Measurements from ENCODE around the gene MEX3B.
"Not testable (repeated sequence)": the region's sequence is repeated elsewhere in the genome, so short reads cannot be mapped to it uniquely, and the experiment has no call there.

DNA sequence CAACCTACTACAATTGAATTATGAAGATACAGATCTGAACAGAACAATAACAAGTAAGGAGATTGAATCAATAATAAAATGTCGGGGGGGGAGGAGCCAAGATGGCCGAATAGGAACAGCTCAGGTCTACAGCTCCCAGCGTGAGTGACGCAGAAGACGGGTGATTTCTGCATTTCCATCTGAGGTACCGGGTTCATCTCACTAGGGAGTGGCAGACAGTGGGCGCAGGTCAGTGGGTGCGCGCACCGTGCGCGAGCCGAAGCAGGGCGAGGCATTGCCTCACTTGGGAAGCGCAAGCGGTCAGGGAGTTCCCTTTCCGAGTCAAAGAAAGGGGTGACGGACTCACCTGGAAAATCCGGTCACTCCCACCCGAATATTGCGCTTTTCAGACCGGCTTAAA, 50.7 kb downstream of the MEX3B start:
- not testable (repeated sequence) for TF ChIP-seq CTCF, POLR2A (IDR thresholded peaks at IDR 0.05)
